AG10803 (cell line): Measurements from ENCODE around the gene SLC22A15.

Source experiments
- DNase-seq: peaks from one replicate; pipeline ENCODE4 v3.0.0; 2010; ENCODE audit warnings: low read depth
- H3K4me3 ChIP-seq: 2 replicates; pipeline ENCODE4 v1.5.1; 2011; ENCODE audit warnings: mild to moderate bottlenecking, low read length, control low read depth
- TF ChIP-seq, protein P1 (sequence below): conservative IDR thresholded peaks from 2 replicates; pipeline ENCODE4 v1.5.1; 2011; ENCODE audit warnings: mild to moderate bottlenecking, low read length, control low read depth, inconsistent platforms

Gene SLC22A15

DNA sequence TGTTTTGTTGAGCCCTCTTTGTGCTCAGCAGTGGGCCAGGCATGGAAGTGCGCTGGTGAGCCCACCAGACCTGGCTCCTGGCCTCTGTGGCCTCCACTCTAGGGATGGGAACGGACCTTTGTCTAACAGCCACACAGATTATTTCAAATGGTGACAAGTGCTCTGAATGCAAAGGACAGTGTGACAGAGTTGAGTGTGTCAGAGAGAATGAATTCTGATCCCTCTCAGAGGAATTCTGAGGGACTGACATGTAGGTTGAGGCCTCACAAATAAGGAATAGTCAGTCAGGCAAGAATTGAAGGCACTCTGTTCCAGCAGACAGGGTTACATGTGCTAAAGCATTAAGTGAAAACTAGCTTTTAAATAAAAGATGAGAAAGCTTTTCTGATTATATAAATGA lies 123.6 kb downstream of the SLC22A15 start:
- no peak overlapping the region for H3K4me3 ChIP-seq
- TF ChIP-seq, protein P1, sequence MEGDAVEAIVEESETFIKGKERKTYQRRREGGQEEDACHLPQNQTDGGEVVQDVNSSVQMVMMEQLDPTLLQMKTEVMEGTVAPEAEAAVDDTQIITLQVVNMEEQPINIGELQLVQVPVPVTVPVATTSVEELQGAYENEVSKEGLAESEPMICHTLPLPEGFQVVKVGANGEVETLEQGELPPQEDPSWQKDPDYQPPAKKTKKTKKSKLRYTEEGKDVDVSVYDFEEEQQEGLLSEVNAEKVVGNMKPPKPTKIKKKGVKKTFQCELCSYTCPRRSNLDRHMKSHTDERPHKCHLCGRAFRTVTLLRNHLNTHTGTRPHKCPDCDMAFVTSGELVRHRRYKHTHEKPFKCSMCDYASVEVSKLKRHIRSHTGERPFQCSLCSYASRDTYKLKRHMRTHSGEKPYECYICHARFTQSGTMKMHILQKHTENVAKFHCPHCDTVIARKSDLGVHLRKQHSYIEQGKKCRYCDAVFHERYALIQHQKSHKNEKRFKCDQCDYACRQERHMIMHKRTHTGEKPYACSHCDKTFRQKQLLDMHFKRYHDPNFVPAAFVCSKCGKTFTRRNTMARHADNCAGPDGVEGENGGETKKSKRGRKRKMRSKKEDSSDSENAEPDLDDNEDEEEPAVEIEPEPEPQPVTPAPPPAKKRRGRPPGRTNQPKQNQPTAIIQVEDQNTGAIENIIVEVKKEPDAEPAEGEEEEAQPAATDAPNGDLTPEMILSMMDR = no peak
- no peak for DNase-seq

DNA sequence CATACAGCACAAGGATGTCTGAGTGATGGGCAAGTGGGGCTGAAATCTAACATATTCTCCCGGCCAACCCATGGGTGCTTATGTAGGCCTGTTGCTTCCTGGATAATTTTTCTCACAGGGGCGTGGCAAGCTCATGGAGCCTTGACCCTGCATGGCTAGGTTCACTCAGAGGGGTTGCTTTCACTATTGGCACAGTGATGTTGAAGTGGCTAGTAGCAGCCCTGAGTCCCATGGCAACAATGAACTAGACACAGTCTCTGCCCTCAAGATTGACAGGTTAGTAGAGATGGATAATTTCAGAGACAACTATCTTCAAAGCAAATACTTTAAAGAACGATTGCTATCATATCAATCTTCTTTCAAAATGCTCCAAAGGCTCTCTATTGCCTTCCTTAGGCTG lies 128.4 kb downstream of the SLC22A15 start:
- no peak overlapping the region for H3K4me3 ChIP-seq
- DNase-seq = no peak
- TF ChIP-seq, protein P1 = no peak

DNA sequence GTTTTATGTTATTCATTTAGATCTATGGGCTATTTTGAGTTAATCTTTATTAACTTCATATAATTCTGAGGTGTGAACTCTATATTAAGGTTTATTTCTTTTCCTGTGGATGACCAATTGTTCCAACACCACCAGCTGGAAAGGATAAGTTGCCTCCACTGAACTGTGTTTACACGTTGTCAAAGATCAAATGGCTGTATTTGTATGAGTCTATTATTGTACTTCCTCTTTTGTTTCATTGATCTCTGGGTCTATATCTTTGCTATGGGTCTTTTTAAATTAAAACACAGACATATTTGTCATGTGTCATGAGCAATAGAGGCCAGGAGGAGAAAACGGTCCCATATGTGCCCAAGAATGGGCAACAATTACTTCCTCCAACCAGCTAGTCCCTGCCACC lies 129.7 kb downstream of the SLC22A15 start:
- no peak overlapping the region for H3K4me3 ChIP-seq
- TF ChIP-seq, protein P1 = no peak
- DNase-seq = no peak

DNA sequence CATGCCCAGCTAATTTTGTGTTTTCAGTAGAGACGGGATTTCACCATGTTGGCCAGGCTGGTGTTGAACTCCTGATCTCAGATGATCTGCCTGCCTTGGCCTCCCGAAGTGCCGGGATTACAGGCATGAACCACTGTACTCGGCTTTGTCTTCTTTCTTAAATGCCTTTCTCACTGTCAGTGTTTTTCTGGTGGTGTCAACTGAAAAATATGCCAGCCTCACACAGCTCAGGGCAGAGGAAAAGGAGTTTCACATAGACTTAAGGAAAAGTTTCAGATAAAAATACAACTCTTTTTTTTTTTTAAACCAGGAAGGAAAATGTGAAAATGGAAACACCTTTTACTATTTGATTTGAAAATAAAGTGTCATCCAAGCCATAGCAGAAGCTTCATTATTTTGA lies 130.3 kb downstream of the SLC22A15 start:
- TF ChIP-seq, protein P1 = no peak
- DNase-seq = no peak
- no peak overlapping the region for H3K4me3 ChIP-seq

DNA sequence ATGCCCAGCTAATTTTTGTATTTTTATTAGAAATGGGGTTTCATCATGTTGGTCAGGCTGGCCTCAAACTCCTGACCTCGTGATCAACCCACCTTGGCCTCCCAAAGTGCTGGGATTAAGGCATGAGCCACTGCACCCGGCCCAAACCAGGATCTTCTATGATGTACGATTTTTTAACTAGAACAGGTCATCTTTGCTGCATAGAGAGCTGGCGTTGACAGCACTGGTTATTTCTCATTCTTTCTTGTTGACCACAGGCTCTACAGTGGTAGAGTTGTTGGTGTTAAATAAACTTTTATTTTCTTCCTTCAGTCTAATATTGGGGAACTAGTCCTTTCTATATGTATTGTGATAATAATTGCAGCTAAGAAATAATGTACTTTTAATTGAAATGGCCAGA lies 131.1 kb downstream of the SLC22A15 start:
- H3K4me3 ChIP-seq = no peak overlapping the region
- peak; percentile 15 for DNase-seq
- TF ChIP-seq, protein P1 = no peak

DNA sequence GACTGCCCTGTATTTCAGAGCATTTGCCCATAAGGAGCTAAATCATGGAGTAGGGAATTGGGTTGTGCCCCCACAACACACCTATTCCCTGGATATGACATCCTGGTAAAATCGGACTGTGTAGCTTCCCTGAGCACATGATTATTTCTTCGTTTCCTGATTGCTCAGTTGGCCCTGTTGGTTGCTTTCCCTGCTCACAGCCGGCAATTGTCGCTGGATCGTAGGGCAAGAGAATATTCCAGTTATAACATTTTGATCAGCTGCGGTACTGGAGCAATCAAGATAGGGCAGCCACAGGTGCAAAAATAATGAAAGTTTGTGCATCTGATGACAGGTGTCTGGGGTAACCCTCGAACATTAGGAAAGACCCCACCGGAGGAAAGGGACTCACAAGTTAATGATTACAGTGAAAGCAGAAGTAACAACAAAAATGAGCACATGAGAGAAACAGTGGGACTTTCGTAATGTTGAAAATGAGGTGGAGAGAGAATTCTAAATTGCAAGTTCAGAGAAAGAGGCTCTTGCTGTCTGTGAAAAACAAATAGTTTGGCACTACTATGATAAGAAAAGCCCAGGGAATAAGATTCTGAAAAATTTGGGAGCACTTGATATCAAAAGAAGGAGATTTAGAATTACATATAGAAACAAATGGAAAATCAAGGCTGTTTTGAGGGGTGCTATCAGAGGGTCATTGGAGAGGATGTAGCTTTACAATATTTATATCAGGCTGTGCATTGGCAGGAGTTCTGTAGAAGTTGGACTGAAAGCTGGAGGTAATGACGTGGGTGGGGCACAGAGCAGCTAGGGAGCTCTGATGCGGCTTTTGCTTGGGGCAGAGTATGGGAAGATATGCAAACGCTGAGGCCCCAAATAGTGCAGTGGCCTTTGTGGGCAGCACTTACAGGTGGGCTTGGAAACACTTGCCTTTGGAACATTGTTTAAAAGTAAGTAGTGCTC lies 134.5 kb downstream of the SLC22A15 start, which contains the start of gene MAB21L3:
Gene MAB21L3, plus strand, starts transcription at position 833 of the 957 bp plus-strand sequence. CDS start 1,217 bp downstream, outside the sequence.
- no peak for DNase-seq
- H3K4me3 ChIP-seq = no peak within 1 kb of the TSS
- TF ChIP-seq, protein P1 = no peak

DNA sequence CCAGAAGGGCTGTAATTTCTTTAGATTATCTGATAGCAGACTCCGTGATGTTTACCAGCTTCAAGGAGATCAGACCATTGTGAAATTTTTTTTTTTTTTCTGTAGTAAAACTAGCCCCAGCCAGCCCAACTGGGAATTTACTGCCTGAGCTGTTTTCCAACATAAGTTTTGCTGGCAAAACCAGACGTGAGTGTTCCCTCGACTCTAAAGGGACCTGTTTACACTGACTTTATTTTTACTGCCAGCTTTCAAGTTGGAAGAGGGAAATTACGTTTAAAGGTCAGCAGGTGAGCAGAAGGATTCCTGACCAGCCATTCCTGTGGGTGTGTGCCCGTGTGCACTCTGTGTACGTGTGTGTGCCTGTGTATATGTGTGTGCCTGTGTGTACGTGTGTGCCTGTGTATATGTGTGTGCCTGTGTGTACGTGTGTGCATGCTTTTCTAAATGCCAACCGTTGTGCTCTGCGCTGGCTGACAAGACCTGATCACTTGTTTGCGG lies 135.3 kb downstream of the SLC22A15 start:
- DNase-seq = no peak
- TF ChIP-seq, protein P1 = no peak
- no peak overlapping the region for H3K4me3 ChIP-seq
